Measurements from ENCODE around the gene LAMTOR3.

DNA sequence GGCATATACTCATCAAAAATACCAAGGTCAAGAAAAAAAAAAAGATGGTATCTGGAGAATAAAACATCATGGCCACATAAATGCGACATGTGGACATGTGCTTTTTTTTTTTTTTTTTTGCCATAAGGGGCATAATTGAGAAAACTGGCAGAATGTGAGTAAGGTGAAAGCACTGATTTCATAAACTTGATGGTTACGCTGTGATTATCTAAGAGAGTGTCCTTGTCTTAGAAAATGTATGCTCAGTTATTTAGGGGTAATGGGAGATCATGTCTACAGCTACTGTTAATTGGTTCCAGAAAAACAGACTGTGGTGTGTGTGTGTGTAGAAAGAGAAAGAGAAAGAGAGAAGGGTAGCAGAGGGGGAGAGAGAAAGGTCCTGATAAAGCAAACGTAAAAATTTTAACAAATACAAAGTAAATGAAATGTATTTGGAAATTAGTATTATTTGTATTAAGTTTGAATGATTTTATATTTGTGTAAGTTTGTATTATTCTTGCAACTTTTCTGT is 44.1 kb upstream of the LAMTOR3 start:
- TF ChIP-seq, protein P1, sequence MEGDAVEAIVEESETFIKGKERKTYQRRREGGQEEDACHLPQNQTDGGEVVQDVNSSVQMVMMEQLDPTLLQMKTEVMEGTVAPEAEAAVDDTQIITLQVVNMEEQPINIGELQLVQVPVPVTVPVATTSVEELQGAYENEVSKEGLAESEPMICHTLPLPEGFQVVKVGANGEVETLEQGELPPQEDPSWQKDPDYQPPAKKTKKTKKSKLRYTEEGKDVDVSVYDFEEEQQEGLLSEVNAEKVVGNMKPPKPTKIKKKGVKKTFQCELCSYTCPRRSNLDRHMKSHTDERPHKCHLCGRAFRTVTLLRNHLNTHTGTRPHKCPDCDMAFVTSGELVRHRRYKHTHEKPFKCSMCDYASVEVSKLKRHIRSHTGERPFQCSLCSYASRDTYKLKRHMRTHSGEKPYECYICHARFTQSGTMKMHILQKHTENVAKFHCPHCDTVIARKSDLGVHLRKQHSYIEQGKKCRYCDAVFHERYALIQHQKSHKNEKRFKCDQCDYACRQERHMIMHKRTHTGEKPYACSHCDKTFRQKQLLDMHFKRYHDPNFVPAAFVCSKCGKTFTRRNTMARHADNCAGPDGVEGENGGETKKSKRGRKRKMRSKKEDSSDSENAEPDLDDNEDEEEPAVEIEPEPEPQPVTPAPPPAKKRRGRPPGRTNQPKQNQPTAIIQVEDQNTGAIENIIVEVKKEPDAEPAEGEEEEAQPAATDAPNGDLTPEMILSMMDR (IDR thresholded peaks at IDR 0.05), result no peak
- TF ChIP-seq EZH2 (IDR thresholded peaks at IDR 0.05) (no peak), EZH2phosphoT487 (IDR thresholded peaks at IDR 0.05) (no peak)

Data from neural progenitor cell (in vitro differentiated cells).